OCI-LY7 (cell line): Measurements from ENCODE around the gene TCF12. TPM values are rescaled to one million over a fixed set of nuclear protein-coding genes. Genes with fewer than 3 reads are reported as not detected.

ENCODE experiments used
- BruUV-seq: library from RNA; stranded (reverse); fragments of 400-500 nt; replicated peaks from 2 replicates; lab custom pipeline; 2021; lab: Mats Ljungman, UMichigan
- CTCF ChIA-PET: fragments of 300-600 bp; sonication (Branson Sonifier 250); formaldehyde crosslinking; loops from one replicate; lab custom pipeline; 2022; ENCODE audit warnings: antibody characterized with exemption; ENCODE audit not compliant: unreplicated experiment; lab: Charles Lee
- POLR2A ChIA-PET: fragments of 300-600 bp; sonication (Branson Sonifier 250); formaldehyde crosslinking; loops from one replicate; lab custom pipeline; 2022; ENCODE audit warnings: antibody characterized with exemption; lab: Charles Lee
- DNase-seq: peaks from one replicate; pipeline ENCODE4 v3.0.0-alpha.2; 2015; ENCODE audit warnings: low spot score
- H2AFZ ChIP-seq: fragments of 200-600 bp; sonication (generic), shearing (Covaris generic); 2 replicates; pipeline ENCODE4 v1.6.1; 2014; ENCODE audit warnings: mild to moderate bottlenecking, antibody characterized with exemption, low read length, moderate library complexity
- H3K27ac ChIP-seq: fragments of 200-600 bp; sonication (generic); 2 replicates; pipeline ENCODE4 v1.5.1; 2014; ENCODE audit warnings: mixed run types, low read depth, mild to moderate bottlenecking, moderate library complexity, low read length, inconsistent platforms; ENCODE audit not compliant: poor library complexity, severe bottlenecking
- H3K36me3 ChIP-seq: fragments of 200-600 bp; sonication (generic); 2 replicates; pipeline ENCODE4 v1.6.1; 2014; ENCODE audit warnings: mild to moderate bottlenecking, antibody characterized with exemption, low read length, moderate library complexity, mixed read lengths; ENCODE audit not compliant: insufficient read depth
- H3K4me1 ChIP-seq: fragments of 200-600 bp; sonication (generic); 2 replicates; pipeline ENCODE4 v1.5.1; 2014; ENCODE audit warnings: mild to moderate bottlenecking, low read length; ENCODE audit not compliant: insufficient read depth, poor library complexity, severe bottlenecking
- H3K4me2 ChIP-seq: fragments of 200-600 bp; sonication (generic); 2 replicates; pipeline ENCODE4 v1.6.1; 2014; ENCODE audit warnings: mild to moderate bottlenecking, low read length
- H3K4me3 ChIP-seq: fragments of 200-600 bp; sonication (generic); 2 replicates; pipeline ENCODE4 v1.5.1; 2014; ENCODE audit warnings: mild to moderate bottlenecking, low read depth, low read length; ENCODE audit not compliant: poor library complexity, severe bottlenecking
- H3K79me2 ChIP-seq: fragments of 200-600 bp; sonication (generic); 2 replicates; pipeline ENCODE4 v1.6.1; 2016; ENCODE audit warnings: low read depth, mild to moderate bottlenecking, low read length, moderate library complexity, mixed read lengths; ENCODE audit not compliant: insufficient read depth
- H3K9me2 ChIP-seq: fragments of 200-600 bp; sonication (generic); 2 replicates; pipeline ENCODE4 v1.6.1; 2016; ENCODE audit warnings: mild to moderate bottlenecking, low read length, mixed read lengths; ENCODE audit not compliant: insufficient read depth
- H3K9me3 ChIP-seq: fragments of 200-600 bp; sonication (generic); 2 replicates; pipeline ENCODE4 v1.6.1; 2014; ENCODE audit warnings: mild to moderate bottlenecking, mixed run types, low read length, mixed read lengths
- H4K20me1 ChIP-seq: fragments of 200-600 bp; sonication (generic); 2 replicates; pipeline ENCODE4 v1.6.1; 2014; ENCODE audit warnings: mild to moderate bottlenecking, antibody characterized with exemption, low read length, moderate library complexity, mixed read lengths; ENCODE audit not compliant: insufficient read depth
- EZH2phosphoT487 ChIP-seq: fragments of 200-600 bp; sonication (generic); IDR thresholded peaks from 2 replicates; pipeline ENCODE4 v1.6.1; 2018; ENCODE audit warnings: low read depth, borderline replicate concordance, mild to moderate bottlenecking, mixed run types, antibody characterized with exemption, low read length, moderate library complexity, mixed read lengths
- intact Hi-C: fragments of 100-400 bp; cut with micrococcal nuclease; formaldehyde crosslinking; loops from one replicate; pipeline ENCODE4 v1.10.0; 2022; ENCODE audit not compliant: unreplicated experiment
- total RNA-seq, 2 experiments: library from RNA; depleted of rRNA in 1 of 2; stranded (reverse); fragments of >200 nt in 1 of 2; shearing (Covaris generic) in 1 of 2; gene quantifications; 2 replicates each; pipeline ENCODE4 v1.2.3, GENCODE V29; 2014 to 2022
- TF ChIP-seq, protein P1 (sequence below): fragments of 200-600 bp; sonication (generic); conservative IDR thresholded peaks from 2 replicates; pipeline ENCODE4 v1.5.1; 2014; ENCODE audit warnings: mild to moderate bottlenecking, antibody characterized with exemption, low read length, moderate library complexity, mixed read lengths

The TCF12 gene
- total RNA-seq, 2 experiments from 2014 or later: 51.6 to 139 TPM

DNA sequence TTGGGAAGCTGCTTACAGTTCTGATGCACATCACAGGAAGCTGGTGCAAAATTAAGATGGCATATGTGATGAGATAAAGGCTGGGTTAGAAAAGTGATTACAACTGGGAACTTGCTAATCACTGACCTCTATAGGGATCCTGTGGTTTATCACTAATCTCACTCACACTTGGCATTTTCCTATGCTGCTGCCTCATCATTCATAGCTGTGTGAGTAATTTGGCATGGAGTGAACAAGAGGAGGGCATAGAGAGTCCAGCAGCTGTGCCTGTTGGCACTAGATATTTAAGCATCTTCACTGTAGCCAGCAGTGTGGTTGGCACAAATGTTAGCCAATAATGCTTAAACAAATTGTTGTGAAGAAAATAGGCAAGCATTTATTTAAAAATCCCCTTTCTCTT lies 240.1 kb downstream of the TCF12 start:
- intact Hi-C loops: no loop called here
- H3K9me3 ChIP-seq: no peaks in the 10 kb centered on the region
- ChIA-PET CTCF (no interaction called here), POLR2A (interaction anchor here (0.5 kb wide), 1 partner anchor 50 kb away, joined by 4 read pairs; no protein-coding TSS in a partner anchor)
- no peak for TF ChIP-seq EZH2phosphoT487
- TF ChIP-seq, protein P1, sequence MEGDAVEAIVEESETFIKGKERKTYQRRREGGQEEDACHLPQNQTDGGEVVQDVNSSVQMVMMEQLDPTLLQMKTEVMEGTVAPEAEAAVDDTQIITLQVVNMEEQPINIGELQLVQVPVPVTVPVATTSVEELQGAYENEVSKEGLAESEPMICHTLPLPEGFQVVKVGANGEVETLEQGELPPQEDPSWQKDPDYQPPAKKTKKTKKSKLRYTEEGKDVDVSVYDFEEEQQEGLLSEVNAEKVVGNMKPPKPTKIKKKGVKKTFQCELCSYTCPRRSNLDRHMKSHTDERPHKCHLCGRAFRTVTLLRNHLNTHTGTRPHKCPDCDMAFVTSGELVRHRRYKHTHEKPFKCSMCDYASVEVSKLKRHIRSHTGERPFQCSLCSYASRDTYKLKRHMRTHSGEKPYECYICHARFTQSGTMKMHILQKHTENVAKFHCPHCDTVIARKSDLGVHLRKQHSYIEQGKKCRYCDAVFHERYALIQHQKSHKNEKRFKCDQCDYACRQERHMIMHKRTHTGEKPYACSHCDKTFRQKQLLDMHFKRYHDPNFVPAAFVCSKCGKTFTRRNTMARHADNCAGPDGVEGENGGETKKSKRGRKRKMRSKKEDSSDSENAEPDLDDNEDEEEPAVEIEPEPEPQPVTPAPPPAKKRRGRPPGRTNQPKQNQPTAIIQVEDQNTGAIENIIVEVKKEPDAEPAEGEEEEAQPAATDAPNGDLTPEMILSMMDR: no peak
- BruUV-seq: no TSS peak
- no peaks in the 10 kb centered on the region for H3K79me2 ChIP-seq
- no peaks in the 10 kb centered on the region for H3K36me3 ChIP-seq
- no peaks in the 10 kb centered on the region for H4K20me1 ChIP-seq
- no peak overlapping the region for H3K4me3 ChIP-seq
- no peaks in the 10 kb centered on the region for H3K9me2 ChIP-seq
- no peak overlapping the region for H3K4me2 ChIP-seq
- no peaks in the 10 kb centered on the region for H3K4me1 ChIP-seq
- no peak overlapping the region for H3K27ac ChIP-seq
- no peak for DNase-seq
- no peak overlapping the region for H2AFZ ChIP-seq

DNA sequence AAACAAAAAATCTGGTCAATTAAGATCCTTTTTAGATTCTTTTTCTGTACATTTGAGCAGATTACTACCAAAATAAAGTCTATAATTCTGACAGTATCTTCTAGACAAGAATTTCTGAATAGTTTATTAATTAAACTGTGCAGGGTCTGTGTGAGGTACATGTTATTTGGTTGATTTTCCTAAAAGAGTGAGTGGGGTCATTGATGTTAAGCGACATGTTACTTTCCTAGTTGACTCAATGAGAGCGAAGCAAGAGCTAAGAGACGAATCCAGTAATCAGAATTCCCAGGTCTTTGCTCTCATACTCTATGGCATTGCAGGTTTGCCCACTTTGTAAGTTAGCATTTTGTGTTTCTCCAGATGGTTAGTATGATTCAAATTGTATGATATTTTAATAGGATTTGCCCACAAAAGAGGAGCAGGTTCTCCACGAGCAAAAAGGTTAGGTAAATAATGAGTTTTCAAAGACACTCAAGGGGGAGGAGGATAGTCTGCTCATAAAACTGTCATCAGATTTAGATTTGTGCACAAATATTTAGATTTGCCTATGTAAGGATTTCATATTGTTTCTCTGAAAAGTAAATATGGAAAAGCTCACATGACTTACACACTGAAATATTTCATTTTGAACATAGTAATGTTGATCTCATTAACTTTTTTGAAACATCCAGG lies 240.7 kb downstream of the TCF12 start:
- H2AFZ ChIP-seq: no peak overlapping the region
- DNase-seq: no peak
- no TSS peak for BruUV-seq
- no peaks in the 10 kb centered on the region for H3K4me1 ChIP-seq
- intact Hi-C loops: no loop called here
- no peaks in the 10 kb centered on the region for H3K9me3 ChIP-seq
- no peaks in the 10 kb centered on the region for H3K9me2 ChIP-seq
- no peak overlapping the region for H3K4me3 ChIP-seq
- no peak overlapping the region for H3K4me2 ChIP-seq
- H4K20me1 ChIP-seq: no peaks in the 10 kb centered on the region
- H3K79me2 ChIP-seq: no peaks in the 10 kb centered on the region
- H3K27ac ChIP-seq: no peak overlapping the region
- no peaks in the 10 kb centered on the region for H3K36me3 ChIP-seq
- no peak for TF ChIP-seq EZH2phosphoT487
- TF ChIP-seq, protein P1: no peak
- ChIA-PET POLR2A (interaction anchor here (0.5 kb wide), 1 partner anchor 49 kb away, joined by 4 read pairs; no protein-coding TSS in a partner anchor), CTCF (no interaction called here)

DNA sequence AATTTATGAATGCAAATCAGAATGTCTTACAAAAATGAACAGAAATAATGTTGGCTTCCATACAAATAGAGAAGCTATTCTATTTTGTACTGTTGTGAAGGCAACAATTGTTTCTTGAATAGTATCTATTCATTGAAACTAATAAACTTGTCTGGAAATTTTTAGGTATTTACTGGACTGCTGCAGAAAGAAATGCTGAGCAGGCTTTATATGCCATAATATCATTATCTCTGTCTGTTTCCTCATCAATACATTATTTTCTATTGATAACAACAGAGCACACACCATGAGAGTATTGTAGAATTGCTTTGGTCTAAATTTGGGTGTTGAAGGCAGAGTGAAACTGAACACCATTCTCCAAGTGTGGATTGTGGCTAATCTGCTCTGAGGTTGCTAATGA lies 241.3 kb downstream of the TCF12 start:
- DNase-seq: no peak
- no TSS peak for BruUV-seq
- Histone ChIP-seq H2AFZ (no peak overlapping the region), H3K4me1 (no peaks in the 10 kb centered on the region), H3K9me2 (no peaks in the 10 kb centered on the region), H3K36me3 (no peaks in the 10 kb centered on the region), H3K79me2 (no peaks in the 10 kb centered on the region), H3K4me3 (no peak overlapping the region), H3K27ac (no peak overlapping the region), H3K9me3 (no peaks in the 10 kb centered on the region), H4K20me1 (no peaks in the 10 kb centered on the region), H3K4me2 (no peak overlapping the region)
- TF ChIP-seq, protein P1: no peak
- TF ChIP-seq EZH2phosphoT487: no peak
- ChIA-PET CTCF (no interaction called here), POLR2A (no interaction called here)
- intact Hi-C loops: no loop called here
